A673 (cell line): ENCODE measurements around the gene SSBP2. TPM values are rescaled to one million over a fixed set of nuclear protein-coding genes. Genes with fewer than 3 reads are reported as not detected.
"Not testable (repeated sequence)": the region's sequence is repeated elsewhere in the genome, so short reads cannot be mapped to it uniquely, and the experiment has no call there.

Experiments
- BruUV-seq: library from RNA; stranded (reverse); fragments of 400-500 nt; replicated peaks from 2 replicates; lab custom pipeline; 2021; lab: Mats Ljungman, UMichigan
- CTCF ChIA-PET: fragments of 300-600 bp; sonication (Branson Sonifier 250); formaldehyde crosslinking; loops from one replicate; lab custom pipeline; 2022; ENCODE audit warnings: antibody characterized with exemption; lab: Charles Lee
- POLR2A ChIA-PET: fragments of 300-600 bp; sonication (Branson Sonifier 250); formaldehyde crosslinking; loops from one replicate; lab custom pipeline; 2022; ENCODE audit warnings: antibody characterized with exemption; ENCODE audit not compliant: low non-redundant PET; lab: Charles Lee
- DNase-seq: peaks from one replicate; pipeline ENCODE4 v3.0.0-alpha.2; 2015; ENCODE audit warnings: low spot score
- H3K27ac ChIP-seq: fragments of 200-600 bp; sonication (generic); 2 replicates; pipeline ENCODE4 v1.5.1; 2016; ENCODE audit warnings: mixed run types, low read depth, mild to moderate bottlenecking, mixed read lengths, antibody characterized with exemption, low read length; ENCODE audit not compliant: poor library complexity, severe bottlenecking
- H3K27me3 ChIP-seq: fragments of 200-600 bp; sonication (generic); replicated peaks from 2 replicates; pipeline ENCODE4 v1.6.1; 2017; ENCODE audit warnings: mixed run types, low read depth, mild to moderate bottlenecking, mixed read lengths, antibody characterized with exemption, low read length; ENCODE audit not compliant: insufficient read depth, poor library complexity
- H3K36me3 ChIP-seq: fragments of 200-600 bp; sonication (generic); 2 replicates; pipeline ENCODE4 v1.6.1; 2016; ENCODE audit warnings: mixed run types, mild to moderate bottlenecking, mixed read lengths, antibody characterized with exemption, low read length; ENCODE audit not compliant: insufficient read depth, poor library complexity, severe bottlenecking
- H3K4me1 ChIP-seq: fragments of 200-600 bp; sonication (generic); 2 replicates; pipeline ENCODE4 v1.6.1; 2017; ENCODE audit warnings: mixed run types, mild to moderate bottlenecking, mixed read lengths, antibody characterized with exemption, low read length; ENCODE audit not compliant: insufficient read depth, poor library complexity, severe bottlenecking
- H3K4me3 ChIP-seq: fragments of 200-600 bp; sonication (generic); 2 replicates; pipeline ENCODE4 v1.5.1; 2016; ENCODE audit warnings: low read depth, mixed run types, mild to moderate bottlenecking, mixed read lengths, low read length; ENCODE audit not compliant: poor library complexity, severe bottlenecking
- H3K9me3 ChIP-seq: fragments of 200-600 bp; sonication (generic); 2 replicates; pipeline ENCODE4 v1.6.1; 2016; ENCODE audit warnings: mixed run types, low read depth, mild to moderate bottlenecking, mixed read lengths, antibody characterized with exemption, low read length; ENCODE audit not compliant: poor library complexity, severe bottlenecking
- CTCF ChIP-seq: fragments of 300-800, 200-600 bp; sonication (generic); conservative IDR thresholded peaks from 2 replicates; pipeline ENCODE4 v1.5.1; 2017; ENCODE audit warnings: low read depth, mild to moderate bottlenecking, antibody characterized with exemption, low read length, moderate library complexity, mixed read lengths
- EZH2 ChIP-seq: fragments of 200-600 bp; sonication (generic); IDR thresholded peaks from 2 replicates; pipeline ENCODE4 v1.6.1; 2017; ENCODE audit warnings: borderline replicate concordance, low read depth, mild to moderate bottlenecking, mixed read lengths, antibody characterized with exemption, low read length; ENCODE audit not compliant: poor library complexity, severe bottlenecking
- intact Hi-C: fragments of 100-400 bp; cut with micrococcal nuclease; formaldehyde crosslinking; loops from one replicate; pipeline ENCODE4 v1.10.0; 2022; ENCODE audit not compliant: unreplicated experiment
- total RNA-seq: library from RNA; stranded (reverse); gene quantifications from 2 replicates; pipeline ENCODE4 v1.2.3, GENCODE V29; 2021

Gene SSBP2
- total RNA-seq, 1 experiment from 2014 or later, result 42.8 TPM

GRCh38 chr5:81717226-81717625 is 33.7 kb downstream of the SSBP2 start:
- intact Hi-C loops, result no loop called here
- Histone ChIP-seq H3K4me3 (no peak overlapping the region), H3K9me3 (no peaks in the 10 kb centered on the region), H3K27me3 (no peaks in the 10 kb centered on the region), H3K4me1 (peaks cover 12% of the 10 kb centered on the region), H3K36me3 (no peaks in the 10 kb centered on the region), H3K27ac (no peak overlapping the region)
- no peak for DNase-seq
- TF ChIP-seq CTCF, result no peak
- no peak for TF ChIP-seq EZH2
- ChIA-PET CTCF (no interaction called here), POLR2A (no interaction called here)
- no TSS peak for BruUV-seq

GRCh38 chr5:81714076-81714475 is 36.8 kb downstream of the SSBP2 start:
- POLR2A ChIA-PET, H3K9me3 ChIP-seq, H3K4me1 ChIP-seq, H3K36me3 ChIP-seq, CTCF ChIA-PET, intact Hi-C loops, H3K27me3 ChIP-seq, DNase-seq, H3K27ac ChIP-seq, BruUV-seq, H3K4me3 ChIP-seq: not testable (repeated sequence)

GRCh38 chr5:81708889-81709288 is 42.0 kb downstream of the SSBP2 start:
- Histone ChIP-seq H3K9me3 (no peaks in the 10 kb centered on the region), H3K4me1 (peaks cover 9% of the 10 kb centered on the region), H3K36me3 (no peaks in the 10 kb centered on the region), H3K27ac (no peak overlapping the region), H3K4me3 (no peak overlapping the region), H3K27me3 (no peaks in the 10 kb centered on the region)
- POLR2A ChIA-PET, result no interaction called here
- CTCF ChIA-PET, result no interaction called here
- no peak for TF ChIP-seq EZH2
- TF ChIP-seq CTCF, result no peak
- no peak for DNase-seq
- intact Hi-C loops, result no loop called here
- no TSS peak for BruUV-seq

GRCh38 chr5:81703840-81704239 is 47.1 kb downstream of the SSBP2 start:
- ChIA-PET POLR2A (no interaction called here), CTCF (no interaction called here)
- no peak for DNase-seq
- Histone ChIP-seq H3K4me3 (no peak overlapping the region), H3K9me3 (peaks cover 10% of the 10 kb centered on the region), H3K27me3 (no peaks in the 10 kb centered on the region), H3K36me3 (no peaks in the 10 kb centered on the region), H3K27ac (no peak overlapping the region), H3K4me1 (peaks cover 6% of the 10 kb centered on the region)
- no TSS peak for BruUV-seq
- TF ChIP-seq EZH2 (no peak), CTCF (no peak)
- intact Hi-C loops, result no loop called here
